Activated CD4-positive, alpha-beta T cell treated with anti-CD3 and anti-CD28 coated beads, Interleukin-2, amount 10 ng/mL, durations not matched to agents 7 days and 5 days (primary cell): Measurements from ENCODE around the gene ENTR1. TPM values are rescaled to one million over a fixed set of nuclear protein-coding genes. Genes with fewer than 3 reads are reported as not detected.
"Not testable (repeated sequence)": the region's sequence is repeated elsewhere in the genome, so short reads cannot be mapped to it uniquely, and the experiment has no call there.

Experiments
- CTCF ChIA-PET: fragments of 350-600 bp; sonication (Branson Sonifier 250); formaldehyde crosslinking; loops from one replicate; lab custom pipeline; 2021; ENCODE audit warnings: antibody characterized with exemption; lab: Charles Lee
- POLR2A ChIA-PET: fragments of 350-600 bp; sonication (Branson Sonifier 250); formaldehyde crosslinking; loops from one replicate; lab custom pipeline; 2021; ENCODE audit warnings: antibody characterized with exemption; lab: Charles Lee
- DNase-seq: peaks from one replicate; pipeline ENCODE4 v3.0.0-alpha.2; 2020
- H3K27ac Mint-ChIP-seq: one replicate; pipeline ENCODE4 v1.8.0; 2021; ENCODE audit warnings: mild to moderate bottlenecking, moderate library complexity, mixed read lengths
- H3K27me3 Mint-ChIP-seq: one replicate; pipeline ENCODE4 v1.8.0; 2021; ENCODE audit warnings: mixed read lengths
- H3K36me3 Mint-ChIP-seq: one replicate; pipeline ENCODE4 v1.8.0; 2021; ENCODE audit warnings: low read depth, mixed read lengths
- H3K4me1 Mint-ChIP-seq: one replicate; pipeline ENCODE4 v1.8.0; 2021; ENCODE audit warnings: mixed read lengths
- H3K4me3 Mint-ChIP-seq: one replicate; pipeline ENCODE4 v1.8.0; 2021; ENCODE audit warnings: mild to moderate bottlenecking, moderate library complexity, mixed read lengths
- H3K9me3 Mint-ChIP-seq: one replicate; pipeline ENCODE4 v1.8.0; 2021; ENCODE audit warnings: mixed read lengths
- total RNA-seq, 2 experiments: library from RNA; stranded (reverse); gene quantifications; one replicate each; pipeline ENCODE4 v1.2.3, GENCODE V29; 2021

Gene ENTR1
- total RNA-seq, 2 experiments from 2014 or later, result 59.2 to 62.3 TPM

GRCh38 chr9:136423432-136424146 lies 13.2 kb upstream of the ENTR1 start:
- Mint-ChIP-seq H3K9me3 (no peaks in the 10 kb centered on the region), H3K4me1 (no peaks in the 10 kb centered on the region), H3K36me3 (peaks cover 21% of the 10 kb centered on the region), H3K27me3 (no peaks in the 10 kb centered on the region), H3K4me3 (no peak overlapping the region), H3K27ac (no peak overlapping the region)
- ChIA-PET POLR2A (no interaction called here), CTCF (interaction anchor here (0.9 to 1.2 kb wide), 5 partner anchors 13 to 208 kb away, joined by 3 to 6 read pairs (median 4); no protein-coding TSS in a partner anchor)
- DNase-seq, result no peak

GRCh38 chr9:136422876-136423275 lies 12.5 kb upstream of the ENTR1 start:
- POLR2A ChIA-PET, result no interaction called here
- Mint-ChIP-seq H3K27me3 (no peaks in the 10 kb centered on the region), H3K36me3 (peaks cover 22% of the 10 kb centered on the region), H3K4me3 (no peak overlapping the region), H3K4me1 (no peaks in the 10 kb centered on the region), H3K9me3 (no peaks in the 10 kb centered on the region), H3K27ac (no peak overlapping the region)
- DNase-seq, result no peak
- CTCF ChIA-PET, result interaction anchor here (0.9 kb wide), 1 partner anchor 27 kb away, joined by 4 read pairs; no protein-coding TSS in a partner anchor

GRCh38 chr9:136421791-136422190 lies 11.4 kb upstream of the ENTR1 start:
- Mint-ChIP-seq H3K27me3 (no peaks in the 10 kb centered on the region), H3K4me1 (no peaks in the 10 kb centered on the region), H3K9me3 (no peaks in the 10 kb centered on the region), H3K4me3 (no peak overlapping the region), H3K27ac (no peak overlapping the region), H3K36me3 (peaks cover 24% of the 10 kb centered on the region)
- DNase-seq, result no peak
- ChIA-PET POLR2A (no interaction called here), CTCF (no interaction called here)

GRCh38 chr9:136419092-136419420 lies 8.6 kb upstream of the ENTR1 start:
- H3K27me3 Mint-ChIP-seq, result no peaks in the 10 kb centered on the region
- POLR2A ChIA-PET, result no interaction called here

GRCh38 chr9:136418182-136419091 lies 8.0 kb upstream of the ENTR1 start:
- Mint-ChIP-seq H3K4me3 (no peak overlapping the region), H3K27me3 (no peaks in the 10 kb centered on the region), H3K27ac (peak overlapping the region; percentile 14), H3K9me3 (no peaks in the 10 kb centered on the region), H3K36me3 (peaks cover 34% of the 10 kb centered on the region), H3K4me1 (peaks cover 2% of the 10 kb centered on the region)
- DNase-seq, result no peak
- ChIA-PET CTCF (interaction anchor here (1.2 kb wide), 1 partner anchor 9 kb away, joined by 3 read pairs; no protein-coding TSS in a partner anchor), POLR2A (interaction anchor here (0.6 kb wide), 1 partner anchor 97 kb away, joined by 3 read pairs; no protein-coding TSS in a partner anchor)

More at GRCh38 chr9:136419092-136419420, 8.6 kb upstream of the ENTR1 start:
- H3K27ac Mint-ChIP-seq, result no peak overlapping the region
- H3K9me3 Mint-ChIP-seq, result no peaks in the 10 kb centered on the region
- peaks cover 29% of the 10 kb centered on the region for H3K36me3 Mint-ChIP-seq
- no peak overlapping the region for H3K4me3 Mint-ChIP-seq
- no peaks in the 10 kb centered on the region for H3K4me1 Mint-ChIP-seq
- no peak for DNase-seq
- CTCF ChIA-PET, result interaction anchor here (1.2 kb wide), 1 partner anchor 10 kb away, joined by 3 read pairs; no protein-coding TSS in a partner anchor

- no peak overlapping the region for H3K27ac Mint-ChIP-seq
Observed at GRCh38 chr9:136416914-136417313, 6.5 kb upstream of the ENTR1 start.

GRCh38 chr9:136416427-136416826 lies 6.0 kb upstream of the ENTR1 start:
- Mint-ChIP-seq H3K27ac (no peak overlapping the region), H3K9me3 (no peaks in the 10 kb centered on the region), H3K27me3 (no peaks in the 10 kb centered on the region), H3K4me3 (no peak overlapping the region), H3K4me1 (peaks cover 14% of the 10 kb centered on the region), H3K36me3 (peaks cover 41% of the 10 kb centered on the region)
- CTCF ChIA-PET, result no interaction called here
- POLR2A ChIA-PET, result no interaction called here
- no peak for DNase-seq

More at GRCh38 chr9:136416914-136417313, 6.5 kb upstream of the ENTR1 start:
- no peak for DNase-seq
- Mint-ChIP-seq H3K36me3 (peaks cover 39% of the 10 kb centered on the region), H3K27me3 (no peaks in the 10 kb centered on the region), H3K4me3 (no peak overlapping the region), H3K4me1 (peaks cover 9% of the 10 kb centered on the region), H3K9me3 (no peaks in the 10 kb centered on the region)
- ChIA-PET POLR2A (no interaction called here), CTCF (interaction anchor here (0.7 kb wide), 1 partner anchor 135 kb away, joined by 7 read pairs; no protein-coding TSS in a partner anchor)

GRCh38 chr9:136412962-136413361 lies 2.5 kb upstream of the ENTR1 start:
- peaks cover 37% of the 10 kb centered on the region for H3K4me1 Mint-ChIP-seq
- H3K27ac Mint-ChIP-seq, result peak overlapping the region; percentile 71
- CTCF ChIA-PET, result no interaction called here
- H3K4me3 Mint-ChIP-seq, result no peak overlapping the region
- POLR2A ChIA-PET, result no interaction called here
- peaks cover 43% of the 10 kb centered on the region for H3K36me3 Mint-ChIP-seq
- DNase-seq, result no peak
- H3K9me3 Mint-ChIP-seq, result no peaks in the 10 kb centered on the region
- H3K27me3 Mint-ChIP-seq, result no peaks in the 10 kb centered on the region

GRCh38 chr9:136411378-136411777 lies 964 bp upstream of the ENTR1 start:
- ChIA-PET POLR2A (no interaction called here), CTCF (no interaction called here)
- H3K4me3 Mint-ChIP-seq, result peak overlapping the region; percentile 87
- no peaks in the 10 kb centered on the region for H3K9me3 Mint-ChIP-seq
- peaks cover 45% of the 10 kb centered on the region for H3K36me3 Mint-ChIP-seq
- DNase-seq, result no peak
- H3K27ac Mint-ChIP-seq, result peak overlapping the region; percentile 93
- H3K27me3 Mint-ChIP-seq, result no peaks in the 10 kb centered on the region
- peaks cover 45% of the 10 kb centered on the region for H3K4me1 Mint-ChIP-seq

GRCh38 chr9:136409557-136410455 lies 608 bp downstream of the ENTR1 start:
- Mint-ChIP-seq H3K4me1 (peaks cover 57% of the 10 kb centered on the region), H3K27ac (peak overlapping the region; percentile 92)

GRCh38 chr9:136407911-136408310 lies 2.5 kb downstream of the ENTR1 start:
- Mint-ChIP-seq H3K27ac (peak overlapping the region; percentile 17), H3K4me3 (no peak overlapping the region), H3K27me3 (no peaks in the 10 kb centered on the region), H3K9me3 (no peaks in the 10 kb centered on the region), H3K4me1 (peaks cover 69% of the 10 kb centered on the region), H3K36me3 (peaks cover 52% of the 10 kb centered on the region)
- POLR2A ChIA-PET, result no interaction called here
- no peak for DNase-seq
- CTCF ChIA-PET, result interaction anchor here (0.6 kb wide), 1 partner anchor 29 kb away, joined by 3 read pairs; no protein-coding TSS in a partner anchor

More at GRCh38 chr9:136409557-136410455, 608 bp downstream of the ENTR1 start:
- no peaks in the 10 kb centered on the region for H3K9me3 Mint-ChIP-seq
- peak overlapping the region; percentile 85 for H3K4me3 Mint-ChIP-seq
- H3K27me3 Mint-ChIP-seq, result no peaks in the 10 kb centered on the region
- DNase-seq, result peak; percentile 35
- POLR2A ChIA-PET, result interaction anchor here (0.6 kb wide), 2 partner anchors 45 to 265 kb away, joined by 3 read pairs; no protein-coding TSS in a partner anchor
- H3K36me3 Mint-ChIP-seq, result peaks cover 51% of the 10 kb centered on the region
- CTCF ChIA-PET, result interaction anchor here (0.6 to 1.9 kb wide), 8 partner anchors 9 to 1035 kb away, joined by 3 to 9 read pairs (median 4); partner anchors contain the start of genes DNLZ and SNAPC4

- H3K9me3 Mint-ChIP-seq, H3K27me3 Mint-ChIP-seq, H3K4me3 Mint-ChIP-seq, POLR2A ChIA-PET, DNase-seq, H3K27ac Mint-ChIP-seq: not testable (repeated sequence)
- CTCF ChIA-PET, result interaction anchor here (1.3 to 2.3 kb wide), 2 partner anchors 44 to 222 kb away, joined by 3 to 17 read pairs; partner anchors contain the start of gene DNLZ
- Mint-ChIP-seq H3K36me3 (peaks cover 54% of the 10 kb centered on the region), H3K4me1 (peaks cover 72% of the 10 kb centered on the region)
Observed at GRCh38 chr9:136407061-136407460, 3.4 kb downstream of the ENTR1 start.
